Measurements from ENCODE around the gene DYNC2I2.
"Not testable (repeated sequence)": the region's sequence is repeated elsewhere in the genome, so short reads cannot be mapped to it uniquely, and the experiment has no call there.

Gene DYNC2I2

DNA sequence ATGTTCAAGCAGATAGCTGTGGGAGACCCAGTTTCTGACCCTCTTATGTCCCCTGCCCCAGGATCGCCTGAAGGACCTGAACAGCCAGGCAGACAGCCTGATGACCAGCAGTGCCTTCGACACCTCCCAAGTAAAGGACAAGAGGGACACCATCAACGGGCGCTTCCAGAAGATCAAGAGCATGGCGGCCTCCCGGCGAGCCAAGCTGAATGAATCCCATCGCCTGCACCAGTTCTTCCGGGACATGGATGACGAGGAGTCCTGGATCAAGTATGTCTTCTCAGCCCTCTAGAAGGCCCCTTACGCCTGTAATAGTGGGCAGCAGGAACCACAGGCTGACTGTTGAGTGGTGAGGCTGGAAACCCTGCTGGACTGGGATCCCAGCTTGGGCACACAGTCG is 41.1 kb downstream of the DYNC2I2 start:
- no peak for DNase-seq (ENCODE audit: low spot score)

DNA sequence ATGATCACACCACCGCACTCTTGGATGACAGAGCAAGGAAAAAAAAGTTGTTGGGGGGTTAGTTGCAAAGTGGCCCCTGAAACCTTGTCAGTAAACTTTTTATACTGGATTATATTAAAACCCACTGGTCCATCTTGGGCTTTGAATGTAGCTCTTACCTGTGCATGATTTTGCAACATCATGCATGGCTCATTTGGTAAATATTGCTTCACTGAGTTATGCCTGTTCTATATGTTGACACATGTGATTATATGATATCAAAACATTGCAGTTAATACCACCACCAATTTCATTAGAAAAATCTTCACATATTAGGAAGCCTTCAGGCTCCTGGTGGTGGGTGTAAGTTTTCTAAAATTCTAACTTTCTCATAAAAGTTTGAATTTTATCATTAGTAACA is 41.9 kb downstream of the DYNC2I2 start:
- no peak for DNase-seq (ENCODE audit: low spot score)

DNA sequence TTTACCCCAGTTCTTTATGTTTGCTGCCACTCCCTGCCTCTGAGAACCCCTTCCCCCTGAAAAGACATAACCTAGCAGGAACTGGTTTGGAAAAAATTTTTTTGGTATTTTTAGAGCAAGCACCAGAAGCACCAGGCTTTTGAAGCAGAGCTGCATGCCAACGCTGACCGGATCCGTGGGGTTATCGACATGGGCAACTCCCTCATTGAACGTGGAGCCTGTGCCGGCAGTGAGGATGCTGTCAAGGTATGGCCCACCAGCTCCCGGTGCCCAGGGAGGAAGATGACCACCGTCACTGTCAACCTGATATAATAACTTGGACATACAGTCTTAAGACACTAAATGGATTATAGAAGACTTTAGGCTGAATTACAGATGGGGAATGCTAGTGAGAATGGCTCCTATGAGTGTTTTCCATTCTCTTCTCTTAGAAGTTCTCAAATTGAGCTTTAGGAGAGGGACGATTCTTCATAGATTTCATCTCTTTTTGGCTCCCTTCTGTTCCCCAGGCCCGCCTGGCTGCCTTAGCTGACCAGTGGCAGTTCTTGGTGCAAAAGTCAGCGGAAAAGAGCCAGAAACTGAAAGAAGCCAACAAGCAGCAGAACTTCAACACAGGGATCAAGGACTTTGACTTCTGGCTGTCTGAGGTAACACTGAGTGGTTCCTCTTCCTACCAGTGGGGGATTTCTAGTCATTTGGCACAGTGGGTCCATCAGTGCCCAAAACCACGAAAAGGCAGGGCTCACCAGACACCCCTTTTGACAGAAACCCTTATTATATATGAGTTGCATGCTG is 44.9 kb downstream of the DYNC2I2 start:
- DNase-seq (ENCODE audit: low spot score): no peak

DNA sequence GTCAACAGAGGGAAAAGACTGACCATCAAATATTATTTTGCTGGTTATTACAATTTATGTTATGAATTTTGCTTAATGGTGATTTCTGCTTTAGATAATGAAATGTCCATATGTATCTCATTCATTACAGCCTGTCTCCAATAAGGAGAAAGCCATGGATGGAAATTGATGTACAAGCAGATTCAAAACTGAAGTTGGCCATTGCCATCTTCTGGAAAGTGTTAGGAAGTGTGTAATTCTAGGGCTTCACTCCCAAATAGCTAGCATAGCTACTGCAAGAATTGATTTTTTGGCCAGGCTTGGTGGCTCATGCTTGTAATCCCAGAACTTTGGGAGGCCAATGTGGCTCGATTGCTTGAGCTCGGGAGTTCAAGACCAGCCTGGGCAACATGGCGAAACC is 45.8 kb downstream of the DYNC2I2 start:
- DNase-seq (ENCODE audit: low spot score): no peak

DNA sequence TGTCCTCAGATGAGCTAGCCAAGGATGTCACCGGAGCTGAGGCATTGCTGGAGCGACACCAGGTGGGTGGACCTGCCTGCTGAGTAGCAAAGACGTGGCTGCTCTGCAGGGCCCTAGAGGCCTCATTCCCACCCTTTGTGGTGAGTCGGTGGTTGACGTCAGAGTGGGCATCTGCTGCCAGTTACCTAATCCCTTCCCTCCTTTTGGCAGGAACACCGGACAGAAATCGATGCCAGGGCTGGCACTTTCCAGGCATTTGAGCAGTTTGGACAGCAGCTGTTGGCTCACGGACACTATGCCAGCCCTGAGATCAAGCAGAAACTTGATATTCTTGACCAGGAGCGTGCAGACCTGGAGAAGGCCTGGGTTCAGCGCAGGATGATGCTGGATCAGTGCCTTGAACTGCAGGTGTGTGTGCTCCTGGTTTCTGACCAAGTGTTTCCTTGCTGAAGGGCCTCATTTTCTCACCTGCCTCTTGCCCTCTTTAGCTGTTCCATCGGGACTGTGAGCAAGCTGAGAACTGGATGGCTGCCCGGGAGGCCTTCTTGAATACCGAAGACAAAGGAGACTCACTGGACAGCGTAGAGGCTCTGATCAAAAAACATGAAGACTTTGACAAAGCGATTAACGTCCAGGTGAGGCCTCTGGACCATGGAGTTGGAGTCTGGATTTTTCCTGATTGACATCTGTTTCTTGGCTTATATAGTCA is 48.9 kb downstream of the DYNC2I2 start:
- no peak for DNase-seq (ENCODE audit: low spot score)

DNA sequence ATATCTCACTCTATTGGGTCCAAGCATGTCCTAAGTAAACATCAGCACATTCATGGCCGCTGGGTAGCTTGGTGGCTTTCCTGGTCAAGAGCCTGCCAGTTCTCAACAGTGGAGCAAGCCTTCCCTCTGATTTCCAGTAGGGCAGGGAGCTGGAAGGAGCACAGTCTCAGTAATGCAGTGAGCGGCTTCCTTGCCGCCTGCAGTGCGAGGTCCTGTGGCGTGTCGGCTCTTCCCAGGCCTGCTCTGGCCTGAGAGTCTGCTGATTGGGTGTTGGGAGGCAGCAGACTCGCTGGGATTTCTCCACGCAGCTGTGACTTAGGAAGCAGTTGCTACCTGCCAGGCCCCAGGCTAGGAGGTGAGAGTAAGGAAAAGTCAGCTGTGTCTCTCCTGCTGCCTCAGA is 53.0 kb downstream of the DYNC2I2 start:
- no peak for DNase-seq (ENCODE audit: low spot score)

DNA sequence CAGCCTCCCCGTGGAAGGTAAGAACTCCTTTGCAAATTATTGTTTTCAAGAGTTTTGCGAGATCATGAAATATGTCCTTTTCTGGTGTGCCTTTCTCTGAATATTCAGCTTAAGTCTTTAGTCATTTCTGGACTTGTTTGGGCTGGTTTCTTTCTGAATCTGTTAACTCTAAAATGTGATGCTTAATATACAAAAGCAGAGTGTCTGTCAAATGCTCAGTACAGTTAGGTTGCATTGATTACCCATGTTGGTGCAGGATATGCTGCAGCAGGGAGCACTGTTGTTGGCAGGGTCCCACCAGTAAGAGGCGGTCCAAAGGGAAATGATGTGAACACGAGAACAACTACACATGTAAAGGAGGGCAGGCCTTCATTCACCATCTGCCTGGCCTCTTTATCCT is 56.5 kb downstream of the DYNC2I2 start:
- DNase-seq (ENCODE audit: low spot score): no peak

DNA sequence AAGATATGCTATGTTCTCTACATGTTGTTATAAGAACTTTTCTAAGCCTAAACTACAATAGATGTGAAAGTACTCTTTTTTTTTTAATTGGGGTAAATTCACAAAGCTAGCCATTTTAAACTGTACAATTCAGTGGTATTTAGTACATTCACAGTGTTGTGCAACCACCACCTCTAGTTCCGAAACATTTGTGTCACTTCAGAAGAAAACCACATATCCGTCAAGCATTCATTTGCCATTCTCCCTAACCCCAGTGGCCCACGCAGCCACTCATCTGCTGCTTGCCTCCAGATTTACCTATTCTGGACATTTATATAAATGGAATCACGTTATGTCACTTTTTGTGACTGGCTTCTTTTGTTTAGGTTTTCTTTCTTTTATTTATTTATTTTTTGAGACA is 61.2 kb downstream of the DYNC2I2 start:
- DNase-seq (ENCODE audit: low spot score): no peak

DNA sequence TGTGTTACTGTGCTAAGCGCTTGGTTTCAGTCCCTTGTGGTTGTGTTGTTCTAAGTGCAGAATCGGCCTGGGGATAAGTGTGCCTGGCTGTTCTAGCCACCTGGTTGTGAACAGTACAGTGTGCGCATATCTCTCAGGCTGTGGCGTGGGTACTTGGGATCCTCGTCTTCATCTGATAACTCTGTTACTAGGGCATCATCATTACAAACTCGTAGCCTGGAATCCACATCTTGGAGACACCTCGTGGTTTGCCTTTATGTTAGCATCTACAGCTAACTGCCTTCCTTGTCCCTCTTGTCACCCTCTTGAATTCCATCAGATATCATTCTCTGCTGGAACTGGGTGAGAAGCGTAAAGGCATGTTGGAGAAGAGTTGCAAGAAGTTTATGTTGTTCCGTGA is 62.8 kb downstream of the DYNC2I2 start:
- DNase-seq (ENCODE audit: low spot score): no peak

DNA sequence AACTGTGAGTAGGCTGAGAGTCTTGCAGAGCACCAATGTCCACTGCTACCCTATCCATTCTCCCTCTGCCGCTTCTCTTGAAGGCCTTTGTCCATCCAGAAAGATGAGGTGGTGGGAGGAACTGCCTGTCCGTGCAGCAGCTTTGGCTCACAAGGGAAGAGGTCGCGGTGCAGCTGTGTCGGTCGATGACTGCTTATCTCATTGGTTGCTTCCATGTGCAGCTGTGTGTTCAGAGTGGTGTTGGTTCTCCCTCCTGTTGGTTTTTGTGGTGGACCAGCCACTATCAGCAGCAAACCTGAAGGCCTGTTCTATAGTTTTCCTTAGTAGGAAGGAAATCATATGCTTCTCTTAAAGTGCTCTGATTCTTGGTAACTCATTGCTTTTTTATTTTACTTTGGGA is 63.6 kb downstream of the DYNC2I2 start:
- DNase-seq (ENCODE audit: low spot score): no peak

DNA sequence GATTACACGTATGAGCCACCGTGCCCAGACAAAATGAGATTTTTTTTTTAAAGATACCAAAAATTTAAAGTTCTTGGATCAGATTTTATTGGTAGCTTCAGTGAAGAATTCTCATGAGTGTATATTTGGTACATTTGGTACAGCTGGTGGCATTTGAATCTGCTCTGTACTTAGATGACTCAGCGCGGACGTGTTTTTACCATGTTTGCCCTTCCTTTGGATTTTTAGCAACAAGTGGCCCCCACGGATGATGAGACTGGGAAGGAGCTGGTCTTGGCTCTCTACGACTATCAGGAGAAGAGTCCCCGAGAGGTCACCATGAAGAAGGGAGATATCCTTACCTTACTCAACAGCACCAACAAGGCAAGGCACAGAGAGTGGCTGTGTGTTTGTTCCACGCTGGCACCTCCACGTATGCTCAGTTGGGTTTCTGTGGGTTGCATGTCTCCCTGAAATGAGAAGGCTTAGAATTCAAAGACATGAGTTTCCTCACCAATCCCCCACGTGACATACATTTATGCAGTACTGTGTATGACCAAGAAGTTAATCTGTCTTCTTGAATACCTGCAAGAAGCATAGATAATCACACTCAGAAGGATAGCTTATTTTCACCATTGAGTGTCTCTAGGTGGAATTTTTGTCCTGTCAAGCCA is 67.9 kb downstream of the DYNC2I2 start:
- no peak for DNase-seq (ENCODE audit: low spot score)

DNA sequence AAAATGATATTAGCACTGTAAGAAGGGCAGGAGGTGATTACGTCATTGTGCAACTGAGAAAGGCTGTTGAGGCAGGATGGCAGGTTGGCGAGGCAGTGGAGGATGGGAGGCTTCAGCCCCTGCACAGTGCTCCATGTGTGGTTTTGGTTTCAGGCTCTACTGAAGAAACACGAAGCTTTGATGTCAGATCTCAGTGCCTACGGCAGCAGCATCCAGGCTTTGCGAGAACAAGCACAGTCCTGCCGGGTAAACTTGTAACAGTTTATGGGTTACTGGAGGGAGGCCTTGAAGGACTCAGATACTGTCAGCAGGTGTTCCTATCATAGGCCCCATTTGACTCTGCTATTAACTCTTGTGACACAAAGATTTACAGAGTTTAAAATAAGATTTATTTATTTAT is 69.2 kb downstream of the DYNC2I2 start:
- DNase-seq (ENCODE audit: low spot score): no peak

DNA sequence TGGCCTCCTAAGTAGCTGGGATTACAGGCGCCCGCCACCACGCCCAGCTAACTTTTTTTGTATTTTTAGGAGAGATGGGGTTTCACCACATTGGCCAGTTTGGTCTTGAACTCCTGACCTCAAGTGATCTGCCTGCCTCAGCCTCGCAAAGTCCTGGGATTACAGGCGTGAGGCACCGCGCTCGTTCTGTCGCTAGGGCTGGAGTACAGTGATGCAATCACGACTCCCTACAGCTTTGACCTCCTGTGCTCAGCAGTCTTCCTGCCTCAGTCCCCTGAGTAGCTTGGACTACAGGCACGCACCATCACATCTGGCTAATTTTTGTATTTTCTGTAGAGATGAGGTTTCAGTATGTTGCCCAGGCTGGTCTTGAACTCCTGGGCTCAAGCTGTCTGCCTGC is 69.7 kb downstream of the DYNC2I2 start:
- not testable (repeated sequence) for DNase-seq (ENCODE audit: low spot score)

DNA sequence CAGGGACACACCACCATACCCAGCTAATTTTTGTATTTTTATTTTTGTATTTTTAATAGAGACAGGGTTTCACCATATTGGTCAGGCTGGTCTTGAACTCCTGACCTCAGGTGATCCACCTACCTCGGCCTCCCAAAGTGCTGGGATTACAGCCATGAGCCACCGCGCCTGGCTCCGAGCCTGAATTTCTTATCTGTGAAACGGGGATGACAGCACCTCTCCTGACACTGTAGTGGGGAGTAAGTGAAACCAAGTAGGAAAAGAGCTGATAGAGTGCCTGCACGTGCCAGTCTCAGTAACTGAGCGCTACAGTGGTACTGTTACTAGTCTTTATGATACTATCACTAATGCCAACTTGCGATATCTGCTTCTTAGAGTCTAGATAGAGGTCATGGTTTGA is 71.5 kb downstream of the DYNC2I2 start:
- DNase-seq (ENCODE audit: low spot score): not testable (repeated sequence)

Data from SW480 (cell line).